Raji (cell line): ENCODE measurements around the gene PIEZO2.

Experiments used
- POLR2A ChIP-seq: IDR thresholded peaks from 2 replicates; pipeline ENCODE4 v1.6.1; 2011; ENCODE audit warnings: low read depth, low read length, control low read depth; ENCODE audit not compliant: insufficient read depth

Gene PIEZO2

DNA sequence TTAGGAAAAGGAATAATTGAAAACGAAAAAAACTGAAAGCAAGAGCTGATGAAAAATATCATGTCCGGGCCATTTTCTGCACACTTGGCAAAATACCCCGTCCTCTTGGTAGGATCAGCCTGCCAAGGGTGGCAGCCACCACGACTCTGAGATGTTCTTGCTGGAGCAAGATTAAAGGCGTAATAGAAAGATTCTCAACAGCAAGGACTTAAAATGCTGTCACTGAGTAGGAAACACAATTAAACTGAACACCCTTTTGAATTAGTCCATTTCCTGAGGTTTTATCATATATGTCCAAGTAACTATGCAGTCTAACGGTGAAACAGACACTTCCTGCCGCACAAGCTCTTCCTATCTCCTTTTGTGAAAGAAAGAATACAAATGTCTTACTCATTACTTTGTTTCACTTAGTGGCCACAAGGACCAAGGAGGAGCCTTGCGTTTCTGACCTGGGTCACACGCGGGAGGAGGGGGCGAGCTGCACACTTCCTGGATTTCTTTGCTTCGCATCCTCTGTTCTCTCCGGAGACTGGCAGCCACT is 222.7 kb downstream of the PIEZO2 start:
- TF ChIP-seq POLR2A: no peak

DNA sequence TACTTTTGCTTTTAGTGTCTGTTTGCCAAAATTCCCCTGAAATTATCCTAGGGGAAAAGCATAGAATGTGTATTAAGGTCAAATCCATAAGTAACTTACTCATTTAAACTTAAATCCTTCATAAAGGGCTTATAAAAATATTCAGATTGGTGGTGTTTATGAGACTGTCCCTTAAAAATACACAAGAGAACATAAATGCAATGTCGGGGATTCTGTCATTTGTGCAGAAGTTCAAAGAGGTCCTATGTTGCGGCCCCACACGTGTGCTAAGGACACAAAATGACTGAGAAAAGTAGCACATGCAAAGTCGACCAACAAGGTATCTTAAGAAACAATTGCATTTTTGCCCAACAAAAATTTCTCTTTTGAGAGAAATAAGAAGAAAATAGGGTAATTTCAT is 225.1 kb downstream of the PIEZO2 start:
- no peak for TF ChIP-seq POLR2A

DNA sequence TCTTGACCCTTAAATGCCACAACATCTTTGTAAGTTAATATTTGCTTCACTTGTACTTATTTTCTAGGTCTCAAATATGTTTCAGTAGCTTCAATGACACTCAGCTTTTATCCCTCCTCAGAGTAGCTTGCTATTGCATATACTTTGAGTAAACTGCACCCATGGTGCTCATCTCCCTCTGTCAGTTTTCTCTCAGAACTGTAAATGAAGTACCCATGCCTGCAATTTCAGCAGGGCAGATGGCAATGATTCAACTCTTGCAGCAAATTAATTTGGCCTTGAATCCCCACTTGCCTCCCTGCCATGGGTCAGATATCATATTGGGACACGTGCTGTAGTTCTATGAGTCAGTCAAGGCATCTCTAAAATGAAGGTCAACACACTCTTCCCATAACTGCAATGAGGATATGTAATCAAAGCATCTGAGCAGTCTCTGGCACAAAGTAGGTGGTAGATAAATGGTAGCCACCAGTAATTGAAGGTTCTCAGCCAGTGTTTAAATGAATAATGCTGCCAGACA is 225.8 kb downstream of the PIEZO2 start:
- TF ChIP-seq POLR2A: no peak

DNA sequence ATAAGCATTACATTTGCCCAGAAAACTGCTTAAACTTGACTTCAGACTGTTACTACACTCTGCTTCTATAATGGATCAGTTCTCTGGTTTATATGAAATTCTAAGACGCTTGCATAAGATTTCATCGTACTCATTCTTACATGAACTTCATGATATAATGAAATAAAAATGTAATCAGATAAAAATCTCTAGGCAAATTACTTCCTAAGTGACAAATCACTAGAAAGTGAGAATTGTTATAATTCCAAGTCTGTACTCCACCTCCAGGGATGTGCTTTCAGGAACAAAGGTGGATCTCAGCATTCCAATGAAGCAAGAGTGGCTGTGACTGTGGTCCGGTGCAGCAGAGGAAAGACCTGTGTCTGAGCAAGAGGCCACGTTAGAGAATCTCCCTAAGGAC is 226.2 kb downstream of the PIEZO2 start:
- TF ChIP-seq POLR2A: no peak

DNA sequence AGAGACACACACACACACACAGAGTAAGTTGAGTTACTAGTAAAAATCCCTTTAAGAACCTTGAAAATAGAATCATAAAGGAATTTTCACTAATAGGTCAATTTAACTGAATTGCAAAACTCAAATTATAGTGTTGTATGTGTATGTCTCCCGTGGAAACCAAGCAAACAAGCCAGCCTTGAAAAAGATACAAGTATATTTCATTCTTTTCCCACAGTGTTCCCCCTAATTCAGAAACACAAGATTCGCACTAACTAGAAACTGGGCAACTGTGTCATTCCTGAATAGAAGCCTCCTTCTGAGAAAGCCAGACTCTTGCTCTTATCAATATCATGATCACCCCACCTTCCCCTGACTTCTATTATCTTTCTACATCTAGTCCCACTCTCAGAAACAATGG is 229.5 kb downstream of the PIEZO2 start:
- TF ChIP-seq POLR2A: no peak

DNA sequence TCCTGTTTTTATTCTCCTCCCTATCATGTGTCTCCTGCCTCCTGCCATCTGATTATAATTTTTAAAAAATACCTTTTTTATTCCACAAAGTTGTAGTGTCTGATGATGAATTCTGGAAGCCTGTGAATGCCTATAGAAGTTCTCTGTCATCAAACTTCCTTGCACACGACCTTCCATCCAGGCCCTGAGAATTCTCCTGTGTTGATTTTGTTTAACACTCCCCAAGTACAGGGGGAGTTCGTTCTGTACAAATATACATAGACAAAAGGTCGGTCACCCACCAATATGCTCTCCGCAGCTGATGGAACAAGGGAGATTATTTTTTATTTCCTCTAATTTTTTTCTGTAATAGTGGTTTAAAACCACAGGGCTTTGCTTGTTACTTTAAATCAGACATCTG is 232.5 kb downstream of the PIEZO2 start:
- no peak for TF ChIP-seq POLR2A

DNA sequence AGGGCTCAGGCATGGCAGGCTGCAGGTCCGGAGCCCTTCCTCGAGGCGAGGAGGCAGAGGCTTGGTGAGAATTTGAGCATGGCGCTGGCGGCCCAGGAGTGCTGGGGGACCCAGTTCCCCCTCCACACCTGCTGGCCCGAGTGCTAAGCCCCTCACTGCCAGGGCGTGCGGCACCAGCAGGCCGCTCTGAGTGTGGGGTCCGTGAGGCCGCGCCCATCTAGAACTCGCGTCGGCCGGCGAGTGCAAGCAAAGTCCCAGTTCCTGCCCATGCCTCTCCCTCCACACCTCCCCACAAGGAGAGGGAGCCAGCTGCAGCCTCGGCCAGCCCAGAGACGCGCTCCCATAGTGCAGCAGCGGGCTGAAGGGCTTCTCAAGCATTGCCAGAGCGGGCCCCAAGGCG is 233.0 kb downstream of the PIEZO2 start:
- TF ChIP-seq POLR2A: no peak

DNA sequence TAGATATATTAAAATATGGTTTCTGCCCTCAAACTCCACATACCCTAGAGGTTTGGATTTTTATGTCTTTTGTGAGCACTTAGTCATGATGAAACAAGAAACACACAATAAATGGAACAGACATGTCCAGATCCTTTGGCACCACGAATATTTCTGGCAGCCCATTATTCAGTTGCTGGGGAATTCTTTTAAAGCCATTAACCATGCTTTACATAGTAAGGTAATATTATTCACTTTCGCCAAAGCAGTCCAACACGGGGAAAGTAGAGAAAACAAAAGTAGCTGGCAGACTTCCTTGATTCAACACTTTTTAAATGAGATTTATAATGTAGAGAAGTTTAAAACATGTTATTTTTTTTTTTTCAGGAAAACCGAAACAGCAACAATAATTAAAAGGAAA is 235.4 kb downstream of the PIEZO2 start:
- TF ChIP-seq POLR2A: no peak

DNA sequence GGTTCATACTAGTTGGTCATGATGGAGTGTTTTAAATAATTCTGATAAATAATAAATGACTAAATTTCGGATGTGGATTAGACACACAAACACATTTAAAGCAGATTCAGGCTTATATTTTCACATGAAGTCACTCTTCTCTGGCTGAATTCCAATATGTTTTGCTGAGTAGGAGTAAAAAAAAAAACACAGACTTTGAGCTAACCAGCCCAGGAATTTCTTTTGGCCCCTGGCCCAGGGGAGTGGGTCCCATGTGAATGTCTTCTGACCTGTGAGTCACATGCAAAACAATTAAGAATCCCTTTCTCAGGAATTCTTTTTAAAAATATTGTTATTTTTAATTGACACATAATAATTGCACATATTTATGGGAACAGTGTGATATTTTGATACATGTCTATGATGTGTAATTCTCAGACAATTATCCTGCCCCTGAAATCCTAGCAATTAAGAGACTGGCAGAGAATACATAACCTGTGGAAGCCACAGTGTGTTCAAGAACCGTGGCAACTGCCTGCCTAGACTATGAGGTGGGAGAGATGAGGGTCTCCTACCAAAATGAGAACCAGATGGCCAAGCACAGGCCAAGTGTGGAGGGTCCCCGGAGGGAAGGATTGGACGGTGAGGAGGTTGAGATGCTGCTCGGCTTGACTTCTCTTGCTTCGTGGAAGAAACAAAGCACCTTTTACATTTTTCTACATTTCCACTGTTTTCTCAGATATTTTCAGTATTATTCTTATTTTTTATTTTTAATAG is 236.4 kb downstream of the PIEZO2 start:
- TF ChIP-seq POLR2A: no peak

DNA sequence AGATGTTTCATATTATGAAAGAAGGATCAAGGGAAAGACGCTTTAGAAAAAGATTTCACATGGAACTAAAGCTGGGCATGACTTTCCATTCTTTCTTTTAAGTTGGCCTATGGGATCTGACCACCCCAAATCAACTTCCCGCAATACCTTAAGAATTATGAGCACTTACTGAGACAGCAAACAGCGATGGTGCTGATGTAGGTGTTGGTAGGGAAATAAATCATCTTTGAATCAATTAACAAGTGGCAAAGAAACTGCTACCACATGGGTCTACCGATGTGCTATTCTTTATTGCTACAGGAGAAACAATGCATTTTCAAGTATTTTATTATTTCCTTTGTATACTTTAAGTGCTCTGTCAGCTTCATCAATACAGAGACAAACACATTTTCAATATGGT is 239.6 kb downstream of the PIEZO2 start:
- no peak for TF ChIP-seq POLR2A

DNA sequence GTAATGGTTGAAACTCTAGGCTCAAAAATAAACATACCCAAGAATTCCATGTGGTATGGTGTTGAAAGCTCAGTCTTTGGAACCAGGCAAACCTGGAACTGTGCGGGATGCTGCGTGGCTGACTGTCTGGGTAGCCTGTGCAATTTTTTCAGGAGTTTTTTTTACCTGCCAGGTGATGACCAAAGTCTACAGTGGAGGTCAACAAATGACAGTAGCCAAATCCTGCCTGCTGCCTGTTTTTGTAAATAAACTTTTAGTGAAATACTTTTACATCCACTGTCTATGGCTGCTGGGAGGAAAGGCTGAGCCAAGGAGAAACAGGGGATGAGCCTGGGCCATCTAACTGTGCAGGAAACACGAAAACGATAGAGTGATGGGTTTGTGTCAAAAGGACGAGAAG is 240.6 kb downstream of the PIEZO2 start:
- no peak for TF ChIP-seq POLR2A

DNA sequence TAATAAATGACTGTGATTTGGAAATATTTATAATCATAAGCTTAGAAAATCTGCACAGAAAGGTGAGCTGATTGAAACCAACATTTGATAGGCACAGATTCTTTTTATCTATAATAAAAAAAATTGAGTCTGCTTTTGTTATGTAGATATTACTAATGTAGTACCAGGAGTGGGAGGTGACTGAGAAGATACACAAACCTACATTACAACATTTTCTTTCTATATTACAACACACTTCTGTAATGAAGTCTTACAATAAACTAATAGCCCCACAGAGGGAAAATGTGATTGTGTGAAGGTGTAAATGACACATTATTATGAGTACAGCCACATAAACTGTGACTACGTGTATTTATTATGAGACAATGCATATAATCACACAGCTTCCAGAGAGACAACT is 241.6 kb downstream of the PIEZO2 start:
- no peak for TF ChIP-seq POLR2A

DNA sequence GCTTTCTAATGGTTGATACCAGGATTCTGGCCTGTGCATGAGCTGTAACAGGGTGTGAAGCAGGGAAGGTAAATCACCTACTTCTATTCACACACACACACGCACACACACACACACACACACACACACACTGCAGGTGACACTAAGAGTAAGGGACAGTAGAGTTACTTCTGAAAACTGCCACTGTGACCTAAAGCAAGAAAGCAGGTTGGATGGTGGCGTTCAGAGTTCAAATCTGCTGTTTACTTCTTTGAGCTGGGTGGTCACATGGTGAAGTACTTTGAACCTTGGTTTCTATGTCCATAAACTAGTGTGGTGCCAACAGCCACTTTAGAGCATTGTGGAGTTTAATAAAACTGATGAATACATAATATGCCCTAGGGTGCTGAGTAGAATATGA is 248.0 kb downstream of the PIEZO2 start:
- no peak for TF ChIP-seq POLR2A

DNA sequence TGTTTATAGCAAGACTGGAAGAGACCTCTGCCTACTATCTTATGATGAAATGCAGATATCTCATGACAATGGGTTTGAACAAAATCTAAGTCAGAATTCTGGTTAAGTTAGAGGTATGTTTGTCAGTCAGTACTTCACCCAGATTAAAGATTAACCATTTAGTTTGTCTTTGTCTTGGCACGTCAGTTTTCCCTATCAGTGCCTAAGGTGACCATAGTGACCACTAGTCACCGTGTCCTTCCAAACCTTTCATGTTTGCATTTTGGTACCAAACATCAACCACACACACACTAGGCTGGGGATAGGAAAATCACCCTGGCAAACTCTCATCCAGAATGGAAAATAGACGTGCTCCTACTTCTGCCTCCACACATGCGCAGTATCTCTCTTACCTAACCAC is 248.9 kb downstream of the PIEZO2 start:
- no peak for TF ChIP-seq POLR2A

DNA sequence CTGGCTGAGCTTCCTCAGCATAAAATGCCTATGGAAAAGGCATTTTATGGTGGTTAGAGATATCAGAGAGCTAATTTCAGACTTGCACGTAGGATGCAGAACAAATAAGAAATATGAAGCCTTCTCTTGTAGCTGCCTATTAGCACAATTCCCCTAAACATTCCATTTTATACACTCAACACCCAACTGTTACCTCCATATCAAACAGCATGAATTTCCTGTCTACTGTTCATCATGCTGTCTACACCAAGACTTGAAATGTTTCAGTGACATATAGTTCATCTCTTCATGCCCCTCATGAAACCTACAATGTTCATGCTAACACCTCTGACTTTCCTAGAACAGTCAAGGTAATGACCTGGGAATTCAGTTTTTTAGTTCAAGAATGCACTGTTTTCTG is 249.9 kb downstream of the PIEZO2 start:
- no peak for TF ChIP-seq POLR2A

DNA sequence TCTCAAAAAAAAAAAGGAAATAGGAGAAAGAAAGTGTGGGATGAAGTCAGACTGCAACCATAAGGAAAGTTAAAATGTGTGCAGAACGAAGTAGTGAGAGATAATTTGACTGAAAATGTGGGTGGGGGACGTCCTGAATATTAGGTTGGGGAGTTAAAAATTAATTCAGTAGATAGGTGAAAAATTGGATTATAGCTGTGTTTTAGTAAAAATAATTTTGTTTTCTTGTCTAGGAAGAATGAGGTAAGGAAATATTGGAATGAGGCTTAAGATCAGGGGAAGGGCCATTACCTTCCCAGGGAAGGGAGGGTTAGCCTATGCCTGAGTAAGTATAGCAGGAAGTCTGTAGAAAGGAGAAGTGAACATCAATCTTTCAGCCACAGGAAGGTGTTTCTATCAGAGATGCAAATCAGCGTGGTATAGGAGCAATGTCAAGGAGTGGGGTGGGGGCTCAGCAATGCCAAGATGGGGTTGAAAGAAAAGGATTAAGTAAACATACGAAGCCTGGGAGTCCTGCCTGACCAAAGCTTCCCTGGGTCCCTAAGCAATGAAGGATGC is 250.9 kb downstream of the PIEZO2 start:
- TF ChIP-seq POLR2A: no peak
